Spleen (tissue), 11 donors: ENCODE measurements around the gene UTP25. TPM values are rescaled to one million over a fixed set of nuclear protein-coding genes. Genes with fewer than 3 reads are reported as not detected.

Source experiments
- DNase-seq: peaks from one replicate; pipeline ENCODE4 v3.0.0-alpha.2; 2020
- H3K27ac ChIP-seq, 8 donors: fragments of 200-600 bp; sonication (generic) in 7 of 8; 1 replicate in 4 of 8; 2 replicates in 4 of 8; pipeline versions ENCODE4 v1.5.0 to v1.8.0; 2016 to 2021; ENCODE audit warnings: inconsistent platforms in 4 of 8, mild to moderate bottlenecking in 4 of 8, moderate library complexity in 1 of 8
- H3K27me3 ChIP-seq, 7 donors: fragments of 200-600 bp; sonication (generic) in 6 of 7; replicated peaks in 1 of 7; 1 replicate in 4 of 7; 2 replicates in 3 of 7; pipeline versions ENCODE4 v1.5.0 to v1.8.0; 2016 to 2021; ENCODE audit warnings: inconsistent platforms in 3 of 7, mild to moderate bottlenecking in 1 of 7
- H3K36me3 ChIP-seq, 6 donors: fragments of 200-600 bp; sonication (generic) in 5 of 6; 1 replicate in 4 of 6; 2 replicates in 2 of 6; pipeline versions ENCODE4 v1.5.0 to v1.8.0; 2016 to 2021; ENCODE audit warnings: inconsistent platforms in 2 of 6
- H3K4me1 ChIP-seq, 6 donors: fragments of 200-600 bp; sonication (generic) in 5 of 6; 1 replicate in 3 of 6; 2 replicates in 3 of 6; pipeline versions ENCODE4 v1.5.0 to v1.8.0; 2016 to 2021; ENCODE audit warnings: inconsistent platforms in 3 of 6
- H3K4me3 ChIP-seq, 8 donors: fragments of 200-600 bp; sonication (generic) in 7 of 8; 1 replicate in 4 of 8; 2 replicates in 4 of 8; pipeline versions ENCODE4 v1.5.0 to v1.8.0; 2016 to 2021; ENCODE audit warnings: inconsistent platforms in 4 of 8, mild to moderate bottlenecking in 4 of 8, moderate library complexity in 2 of 8
- H3K9me3 ChIP-seq, 8 donors: fragments of 200-600 bp; sonication (generic) in 7 of 8; 1 replicate in 4 of 8; 2 replicates in 4 of 8; pipeline versions ENCODE4 v1.5.0 to v1.8.0; 2016 to 2021; ENCODE audit warnings: inconsistent platforms in 4 of 8
- POLR2A ChIP-seq, 3 donors: fragments of 450-650 bp; IDR thresholded peaks; one replicate each; pipeline ENCODE4 v1.5.1; 2017; ENCODE audit warnings: antibody characterized with exemption in 3 of 3, mild to moderate bottlenecking in 1 of 3
- POLR2AphosphoS5 ChIP-seq, 3 donors: sonication (generic); formaldehyde crosslinking; IDR thresholded peaks; one replicate each; pipeline ENCODE4 v1.5.1; 2017; ENCODE audit warnings: antibody characterized with exemption in 3 of 3
- WGBS, 5 donors: extraction: QIAGEN DNeasy Blood & Tissue Kit in 3 of 5; methylation state at CpG; one replicate each; pipeline versions ENCODE4 v1.1.5 to v1.1.7; 2013 to 2018; 5-methylcytosine and 5-hydroxymethylcytosine counted together
- intact Hi-C: fragments of 100-400 bp; cut with DNase I; formaldehyde crosslinking; loops from one replicate; pipeline ENCODE4 v1.15.0; 2023; ENCODE audit warnings: low total_unique reads
- polyA plus RNA-seq, 3 donors: library from polyadenylated mRNA; stranded (reverse); fragments of 200-250 nt; gene quantifications; one replicate each; pipeline ENCODE4 v1.2.1, GENCODE V29; 2013
- total RNA-seq, 7 donors: library from RNA; depleted of rRNA in 3 of 7; stranded (reverse); fragments of >200 nt in 3 of 7; fragmentation: NEBNext Ultra II Directional in 4 of 7; extraction: Animal tissue kit (Norgen Biotek cat#: 25700) in 4 of 7; gene quantifications; one replicate each; pipeline versions ENCODE4 v1.1.0 to v1.2.1, GENCODE V29; 2016 to 2021
- TF ChIP-seq, protein P1 (sequence below), 11 experiments: fragments of 200-600 bp in 7 of 11; fragments of 450-650 bp in 4 of 11; sonication (generic) in 4 of 11; IDR thresholded peaks in 8 of 11; conservative IDR thresholded peaks in 3 of 11; 1 replicate in 7 of 11; 2 replicates in 4 of 11; pipeline versions ENCODE4 v1.4.0 to v1.8.0; 2016 to 2021; ENCODE audit warnings: antibody characterized with exemption in 11 of 11, inconsistent platforms in 4 of 11, mild to moderate bottlenecking in 1 of 11
- donor health status: healthy with polysubstance abuse.
- donor health status: DM: no; HTN: no; CAD: no; lungs with moderate emphysema.
- donor health status: DM: no; HTN: no; CAD: no.
- donor health status: Bipolar disorder and iron deficiency.
- donor health status: healthy.
- donor health status: DM: no; HTN: no; CAD: no.
- donor health status: DM: yes; HTN: yes; CAD: no.

The UTP25 gene
- total and polyA plus RNA-seq, 10 donors, result 1.8 to 13.4 (median 9.1) TPM

DNA sequence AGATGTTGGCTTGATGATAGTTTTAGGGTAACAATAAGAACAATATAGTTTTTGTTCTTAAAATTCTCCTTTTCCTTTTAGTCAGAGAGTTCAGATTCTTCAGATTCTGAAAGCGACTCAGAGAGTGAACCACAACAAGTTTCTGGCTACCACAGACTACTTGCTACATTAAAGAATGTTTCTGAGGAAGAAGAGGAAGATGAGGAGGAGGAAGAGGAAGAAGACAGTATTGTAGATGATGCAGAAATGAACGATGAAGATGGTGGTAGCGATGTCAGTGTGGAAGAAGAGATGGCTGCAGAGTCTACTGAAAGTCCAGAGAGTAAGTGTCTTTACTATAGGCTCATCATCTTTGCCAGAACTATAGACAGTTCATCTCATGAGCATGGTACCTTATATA is 3.0 kb downstream of the UTP25 start:
- TF ChIP-seq, protein P1, sequence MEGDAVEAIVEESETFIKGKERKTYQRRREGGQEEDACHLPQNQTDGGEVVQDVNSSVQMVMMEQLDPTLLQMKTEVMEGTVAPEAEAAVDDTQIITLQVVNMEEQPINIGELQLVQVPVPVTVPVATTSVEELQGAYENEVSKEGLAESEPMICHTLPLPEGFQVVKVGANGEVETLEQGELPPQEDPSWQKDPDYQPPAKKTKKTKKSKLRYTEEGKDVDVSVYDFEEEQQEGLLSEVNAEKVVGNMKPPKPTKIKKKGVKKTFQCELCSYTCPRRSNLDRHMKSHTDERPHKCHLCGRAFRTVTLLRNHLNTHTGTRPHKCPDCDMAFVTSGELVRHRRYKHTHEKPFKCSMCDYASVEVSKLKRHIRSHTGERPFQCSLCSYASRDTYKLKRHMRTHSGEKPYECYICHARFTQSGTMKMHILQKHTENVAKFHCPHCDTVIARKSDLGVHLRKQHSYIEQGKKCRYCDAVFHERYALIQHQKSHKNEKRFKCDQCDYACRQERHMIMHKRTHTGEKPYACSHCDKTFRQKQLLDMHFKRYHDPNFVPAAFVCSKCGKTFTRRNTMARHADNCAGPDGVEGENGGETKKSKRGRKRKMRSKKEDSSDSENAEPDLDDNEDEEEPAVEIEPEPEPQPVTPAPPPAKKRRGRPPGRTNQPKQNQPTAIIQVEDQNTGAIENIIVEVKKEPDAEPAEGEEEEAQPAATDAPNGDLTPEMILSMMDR (IDR thresholded peaks at IDR 0.05 in 8 of 11, conservative IDR thresholded peaks at IDR 0.05 in 3 of 11), result no peak
- TF ChIP-seq POLR2A (IDR thresholded peaks at IDR 0.05), result no peak
- Histone ChIP-seq H3K27me3 (no peaks in the 10 kb centered on the region), H3K4me3 (no peak overlapping the region), H3K27ac (no peak overlapping the region), H3K4me1 (peaks cover 11 to 42% (median 17%) of the 10 kb centered on the region in 6 donors), H3K36me3 (peaks cover 10 to 60% (median 46%) of the 10 kb centered on the region in 6 donors), H3K9me3 (no peaks in the 10 kb centered on the region)
- no peak for DNase-seq
- WGBS, 5 donors, result 80 to 90% (median 86%) methylated on average over 3 of the region's 3 CpGs
- intact Hi-C loops, result no loop called here

DNA sequence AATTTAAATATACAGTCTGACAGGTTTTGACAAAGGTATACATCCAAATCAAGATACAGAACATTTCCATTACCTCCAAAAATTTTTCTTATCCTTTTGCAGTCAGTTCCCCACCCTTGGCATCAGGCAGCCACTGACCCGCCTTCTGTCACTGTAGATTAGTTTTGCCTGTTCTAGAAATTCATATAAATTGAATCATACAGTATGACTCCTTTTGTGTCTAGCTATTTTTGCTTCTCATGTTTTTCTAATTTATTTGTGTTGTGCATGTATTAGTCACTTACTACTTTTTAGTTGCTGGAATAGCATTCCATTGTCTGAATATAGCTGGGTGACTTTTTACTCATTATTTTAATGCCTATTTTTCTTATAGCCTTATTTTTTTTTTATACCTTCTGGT is 3.8 kb downstream of the UTP25 start:
- intact Hi-C loops, result no loop called here
- H3K4me3 ChIP-seq, result no peak overlapping the region
- H3K27me3 ChIP-seq, result no peaks in the 10 kb centered on the region
- peaks cover 11 to 42% (median 17%) of the 10 kb centered on the region in 6 donors for H3K4me1 ChIP-seq
- H3K36me3 ChIP-seq, result peaks cover 10 to 69% (median 52%) of the 10 kb centered on the region in 6 donors
- no peaks in the 10 kb centered on the region for H3K9me3 ChIP-seq
- H3K27ac ChIP-seq, result no peak overlapping the region
- TF ChIP-seq POLR2AphosphoS5 (IDR thresholded peaks at IDR 0.05) (no peak), POLR2A (IDR thresholded peaks at IDR 0.05) (no peak)
- TF ChIP-seq, protein P1 (IDR thresholded peaks at IDR 0.05 in 8 of 11, conservative IDR thresholded peaks at IDR 0.05 in 3 of 11), result no peak
- 94 to 100% (median 100%) methylated on average over 1 of the region's 1 CpG for WGBS, 5 donors
- DNase-seq, result no peak

DNA sequence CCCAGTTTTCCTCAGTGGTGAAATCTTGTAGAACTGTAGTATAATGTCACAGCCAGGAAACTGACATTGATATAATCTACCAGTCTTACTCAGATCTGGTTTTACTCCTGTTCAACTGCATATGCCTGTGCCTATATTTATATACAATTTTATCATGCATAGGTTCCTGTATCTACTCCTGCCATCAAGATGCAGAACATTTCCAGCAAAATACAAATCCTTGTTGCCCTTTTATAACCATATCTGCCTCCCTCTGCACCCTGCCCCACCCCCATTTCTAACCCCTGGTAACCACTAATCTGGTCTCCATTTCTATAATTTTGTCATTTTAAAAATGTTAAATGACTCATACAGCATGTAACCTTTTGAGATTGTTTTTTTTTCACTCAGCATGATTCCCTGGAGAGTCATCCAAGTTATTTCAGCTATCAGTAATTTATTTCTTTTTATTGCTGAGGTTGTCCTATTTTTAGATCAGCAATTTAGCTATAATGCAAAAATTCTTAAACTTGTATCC is 8.1 kb downstream of the UTP25 start:
- TF ChIP-seq POLR2AphosphoS5 (IDR thresholded peaks at IDR 0.05) (no peak), POLR2A (IDR thresholded peaks at IDR 0.05) (no peak)
- TF ChIP-seq, protein P1 (IDR thresholded peaks at IDR 0.05 in 8 of 11, conservative IDR thresholded peaks at IDR 0.05 in 3 of 11), result no peak
- no peak overlapping the region for H3K27ac ChIP-seq

DNA sequence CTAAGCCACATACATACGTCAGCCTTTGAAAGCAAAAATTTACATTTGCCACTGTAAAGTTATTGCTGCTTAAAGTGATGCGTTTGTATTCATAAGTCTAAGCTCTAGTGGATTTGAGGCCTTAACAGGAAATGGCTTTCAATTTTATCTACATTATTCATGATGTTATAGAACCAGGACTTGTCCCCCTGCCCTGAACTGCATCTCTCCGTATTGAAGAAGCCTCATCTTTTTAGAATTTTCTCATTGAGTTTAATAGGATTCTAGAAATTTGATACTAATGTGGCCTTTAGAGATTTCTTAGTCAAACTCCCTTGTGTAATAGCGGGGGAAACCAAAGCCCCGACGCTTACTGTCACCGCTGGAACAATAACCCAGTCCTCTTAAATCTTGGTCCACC is 9.9 kb downstream of the UTP25 start:
- intact Hi-C loops, result no loop called here
- no peak overlapping the region for H3K4me3 ChIP-seq
- no peak for TF ChIP-seq POLR2A (IDR thresholded peaks at IDR 0.05)
- no peak for TF ChIP-seq POLR2AphosphoS5 (IDR thresholded peaks at IDR 0.05)
- TF ChIP-seq, protein P1 (IDR thresholded peaks at IDR 0.05 in 8 of 11, conservative IDR thresholded peaks at IDR 0.05 in 3 of 11), result no peak
- no peaks in the 10 kb centered on the region for H3K9me3 ChIP-seq
- peaks cover 6 to 100% (median 95%) of the 10 kb centered on the region in 6 donors for H3K36me3 ChIP-seq
- WGBS, 5 donors, result 93 to 97% (median 95%) methylated on average over 7 of the region's 7 CpGs
- H3K27ac ChIP-seq, result no peak overlapping the region
- peaks cover 0 to 4% (median 0%) of the 10 kb centered on the region in 6 donors for H3K4me1 ChIP-seq
- no peak for DNase-seq
- H3K27me3 ChIP-seq, result no peaks in the 10 kb centered on the region

More for the DNA sequence above, 8.1 kb downstream of the UTP25 start:
- no peaks in the 10 kb centered on the region for H3K27me3 ChIP-seq
- intact Hi-C loops, result no loop called here
- DNase-seq, result no peak
- H3K4me3 ChIP-seq, result no peak overlapping the region
- peaks cover 0 to 11% (median 0%) of the 10 kb centered on the region in 6 donors for H3K4me1 ChIP-seq
- H3K9me3 ChIP-seq, result no peaks in the 10 kb centered on the region
- H3K36me3 ChIP-seq, result peaks cover 10 to 100% (median 92%) of the 10 kb centered on the region in 6 donors
